GM21423 (cell line): ENCODE data around the gene ILDR1.

Experiments
- ATAC-seq: cut with Tn5 transposase; IDR thresholded peaks from one replicate; pipeline ENCODE4 v1.9.1; 2021; ENCODE audit warnings: mild to moderate bottlenecking, moderate library complexity; ENCODE audit not compliant: unreplicated experiment

Gene ILDR1

GRCh38 chr3:122021037-122021436, 1.0 kb downstream of the ILDR1 start:
- no peak for ATAC-seq

DNA sequence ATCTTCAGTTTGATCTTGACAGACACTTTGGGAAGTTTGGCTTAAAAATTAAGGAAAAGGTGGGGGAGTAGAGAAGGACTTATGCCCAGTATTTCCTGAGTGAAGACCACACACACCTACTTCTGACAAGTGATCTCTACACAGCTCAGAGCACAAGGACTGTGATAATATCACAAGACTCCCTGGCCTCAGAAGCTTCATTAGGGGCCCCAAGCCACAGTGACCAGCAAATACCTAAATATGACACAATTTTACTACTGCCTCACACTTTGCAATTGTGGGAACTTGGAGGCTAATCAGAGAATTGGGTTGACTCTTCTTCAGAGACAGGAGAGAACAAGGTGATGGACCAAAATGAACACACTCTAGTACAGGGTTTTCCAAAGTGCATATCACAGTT, 2.6 kb downstream of the ILDR1 start:
- ATAC-seq, result no peak

- peak; percentile 72 for ATAC-seq
Measured at GRCh38 chr3:122014741-122015140, 7.3 kb downstream of the ILDR1 start.

- no peak for ATAC-seq
Measured at GRCh38 chr3:122013448-122013925, 8.6 kb downstream of the ILDR1 start.

DNA sequence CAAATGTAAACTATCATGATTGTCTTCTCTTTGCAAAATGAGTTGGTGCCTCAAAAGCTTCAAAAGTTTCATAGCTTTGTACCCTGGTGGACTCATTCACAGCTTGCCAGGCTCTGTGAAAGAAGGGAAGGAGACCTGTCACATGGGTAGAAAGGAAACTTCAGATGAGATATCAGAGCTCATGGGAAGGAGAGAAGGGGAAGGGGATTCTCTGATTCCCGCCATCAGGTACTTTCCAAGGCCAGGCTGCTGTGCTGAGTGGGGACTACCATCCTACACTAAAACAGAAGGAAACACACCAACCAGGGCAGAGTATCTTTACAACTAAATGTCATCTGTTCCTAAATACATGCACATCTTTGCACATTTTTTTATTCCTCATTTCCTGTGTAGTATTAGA, 9.2 kb downstream of the ILDR1 start:
- peak; percentile 30 for ATAC-seq

DNA sequence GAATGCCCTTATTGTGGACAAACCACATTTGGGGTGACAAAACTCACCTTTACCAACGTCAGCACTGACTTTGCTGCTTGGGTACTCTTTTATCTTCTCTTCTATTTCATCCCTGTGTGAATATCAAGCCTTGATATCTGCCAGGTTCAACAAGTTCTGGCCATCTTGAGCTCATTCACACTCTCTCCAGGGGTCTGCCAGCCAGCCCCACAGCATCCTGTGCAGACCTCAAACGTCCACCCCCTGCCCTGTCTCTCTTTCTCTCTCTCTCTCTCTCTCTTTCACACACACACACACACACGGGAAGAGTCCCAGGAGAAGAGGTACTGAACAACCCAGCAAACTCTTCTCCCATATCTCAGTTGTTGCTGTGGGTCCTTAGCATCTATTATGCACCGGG, 10.7 kb downstream of the ILDR1 start:
- no peak for ATAC-seq

GRCh38 chr3:122010506-122010905, 11.5 kb downstream of the ILDR1 start:
- ATAC-seq, result no peak

DNA sequence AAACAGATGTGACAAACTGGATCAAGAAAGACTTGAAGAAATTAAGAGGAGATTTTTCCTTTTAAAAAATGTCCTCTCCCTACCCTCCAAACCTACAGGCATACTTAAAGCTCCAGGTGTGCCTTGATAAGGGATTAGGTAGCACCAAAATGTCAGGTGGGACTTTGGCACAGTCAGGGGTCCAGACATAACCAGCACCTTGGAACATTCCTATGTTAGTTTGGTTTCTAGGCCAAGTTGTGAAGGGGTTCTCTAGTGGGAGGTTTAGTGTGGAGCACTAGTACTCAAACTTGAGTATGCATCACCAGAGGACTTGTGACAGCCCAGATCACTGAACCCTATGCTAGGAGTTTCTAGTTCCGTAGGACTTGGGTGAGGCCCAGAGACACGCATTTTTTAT, 13.9 kb downstream of the ILDR1 start:
- ATAC-seq, result no peak

- ATAC-seq, result no peak
Measured at GRCh38 chr3:122006267-122006666, 15.8 kb downstream of the ILDR1 start.

DNA sequence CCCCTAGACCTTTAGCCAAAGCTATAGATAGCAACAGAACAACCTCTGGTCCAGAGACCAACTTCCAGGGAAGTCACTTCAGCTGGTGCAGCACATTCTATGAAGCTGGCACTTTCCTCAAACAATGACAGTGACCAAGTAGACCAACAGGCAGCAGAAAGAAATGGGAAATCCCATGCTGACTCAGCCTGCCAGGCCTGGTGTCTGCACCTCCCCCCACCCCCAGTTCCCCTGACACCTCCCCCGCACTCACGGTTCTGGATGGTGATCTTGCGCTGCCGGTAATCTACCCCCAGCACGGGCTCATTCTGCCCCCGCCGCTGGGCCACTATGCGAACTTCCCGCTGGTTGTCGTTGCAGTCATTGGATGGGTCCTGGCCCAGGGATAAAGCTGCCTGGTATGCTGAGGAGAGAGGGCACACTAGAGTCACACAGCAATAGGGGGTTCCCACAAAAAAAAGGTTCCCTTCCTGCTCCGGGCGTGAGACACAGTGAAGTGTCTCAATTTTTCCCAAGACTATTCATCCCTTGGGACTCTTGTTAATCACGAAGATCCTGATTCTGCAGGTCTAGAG, 17.0 kb downstream of the ILDR1 start:
- ATAC-seq, result peak; percentile 37

DNA sequence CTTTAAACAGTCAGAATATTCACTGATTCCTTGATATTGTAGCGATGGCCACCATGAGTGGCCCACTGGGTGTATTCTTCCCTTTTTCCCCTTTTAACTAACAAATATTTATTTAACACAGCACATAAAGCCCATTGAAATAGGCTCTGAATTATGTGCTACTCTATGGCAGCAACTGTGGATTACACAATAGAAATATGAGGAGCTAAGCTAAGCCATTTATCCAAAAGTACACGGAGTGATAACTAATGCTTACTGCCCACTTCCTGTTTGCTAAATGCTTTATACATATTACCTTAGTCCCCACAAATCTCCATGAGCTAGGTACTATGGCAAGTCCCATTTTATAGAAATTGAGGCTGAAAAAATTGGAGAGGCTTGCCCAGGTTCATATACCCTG, 17.9 kb downstream of the ILDR1 start:
- ATAC-seq, result no peak

DNA sequence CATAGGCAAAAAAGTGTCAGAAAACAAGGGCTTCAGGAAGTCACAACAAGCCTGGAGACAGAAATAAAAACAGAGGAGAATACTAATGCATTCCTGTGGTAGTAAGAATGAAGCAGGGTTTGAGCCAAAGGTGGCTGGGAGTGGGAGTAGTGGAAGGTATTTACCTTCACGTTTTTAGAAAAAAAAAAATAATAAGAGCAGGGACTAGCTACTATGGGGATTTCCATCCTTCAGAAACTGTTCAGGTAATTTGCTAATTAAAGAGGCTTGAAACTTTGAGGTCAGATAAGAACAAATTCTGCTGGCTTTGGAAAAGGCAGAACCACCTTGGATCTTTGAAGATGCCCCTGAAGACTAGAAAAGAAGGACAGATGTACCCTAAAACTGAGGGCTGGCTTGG, 18.4 kb downstream of the ILDR1 start:
- no peak for ATAC-seq

GRCh38 chr3:122003112-122003511, 18.9 kb downstream of the ILDR1 start:
- ATAC-seq, result no peak

- no peak for ATAC-seq
Measured at GRCh38 chr3:122002611-122003010, 19.4 kb downstream of the ILDR1 start.

DNA sequence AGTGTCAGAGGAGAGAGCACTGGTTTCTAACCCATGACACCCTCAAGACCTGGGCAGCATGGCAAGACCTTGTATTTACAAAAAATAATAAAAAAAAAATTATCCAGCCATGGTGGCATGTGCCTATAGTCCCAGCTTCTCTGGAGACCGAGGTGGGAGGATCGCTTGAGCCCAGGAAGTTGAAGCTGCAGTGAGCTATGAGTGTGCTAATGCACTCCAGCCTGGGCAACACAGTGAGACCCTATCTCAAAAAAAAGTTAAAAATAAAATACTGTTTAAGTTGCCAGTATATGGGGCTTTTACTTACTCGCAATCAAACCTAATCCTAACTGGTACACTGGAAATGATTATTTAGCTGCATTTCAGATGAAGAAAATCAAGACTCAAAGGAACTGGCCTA, 20.2 kb downstream of the ILDR1 start:
- ATAC-seq, result no peak

- ATAC-seq, result no peak
Measured at GRCh38 chr3:122000936-122001605, 21.0 kb downstream of the ILDR1 start.

DNA sequence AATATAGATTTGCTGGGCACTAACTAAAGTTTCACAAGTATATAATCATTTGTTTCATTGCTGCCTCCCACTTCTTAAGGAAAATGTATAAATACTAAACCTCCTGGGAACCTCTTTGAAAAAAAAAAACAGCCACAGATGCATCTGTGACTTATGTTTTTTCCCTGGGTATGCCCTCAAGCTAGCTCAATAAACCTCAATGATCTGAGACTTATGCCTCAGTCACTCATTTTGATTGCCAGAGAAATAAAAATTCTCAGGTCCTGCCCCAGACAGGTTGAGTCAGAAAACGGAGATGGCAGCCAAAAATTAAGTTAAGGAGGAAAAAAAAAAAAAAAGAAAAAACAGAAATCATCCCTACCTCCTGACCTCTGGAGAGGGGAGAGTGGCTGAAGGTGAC, 22.1 kb downstream of the ILDR1 start:
- ATAC-seq, result no peak

- no peak for ATAC-seq
Measured at GRCh38 chr3:121998611-121999473, 23.2 kb downstream of the ILDR1 start.

DNA sequence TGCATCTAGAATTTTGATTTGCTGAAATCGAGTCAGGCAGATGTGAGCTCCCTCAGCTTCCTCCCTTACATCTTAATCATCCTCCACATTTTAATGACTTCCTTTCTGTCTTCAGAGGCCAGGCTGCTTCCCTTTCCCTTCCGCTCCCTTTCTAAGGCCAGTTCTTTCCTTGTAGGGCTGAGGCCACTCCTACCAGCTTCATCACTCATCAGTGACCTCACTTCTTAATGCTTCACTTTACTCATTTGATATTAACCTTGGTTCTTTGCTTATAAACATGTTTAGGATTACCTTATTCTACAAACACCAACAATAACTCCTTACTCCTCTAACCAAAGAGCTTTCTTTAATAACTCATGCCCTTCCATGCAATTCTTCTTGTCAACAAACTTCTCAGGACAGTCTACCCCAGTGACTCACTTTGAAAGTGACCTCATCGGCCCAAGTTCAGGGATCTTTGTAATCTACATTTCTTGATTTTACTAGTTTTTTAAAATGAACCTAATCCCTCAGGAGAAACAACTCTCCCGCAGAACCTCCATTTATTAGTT, 23.9 kb downstream of the ILDR1 start:
- no peak for ATAC-seq

- ATAC-seq, result no peak
Measured at GRCh38 chr3:121997372-121997771, 24.7 kb downstream of the ILDR1 start.

DNA sequence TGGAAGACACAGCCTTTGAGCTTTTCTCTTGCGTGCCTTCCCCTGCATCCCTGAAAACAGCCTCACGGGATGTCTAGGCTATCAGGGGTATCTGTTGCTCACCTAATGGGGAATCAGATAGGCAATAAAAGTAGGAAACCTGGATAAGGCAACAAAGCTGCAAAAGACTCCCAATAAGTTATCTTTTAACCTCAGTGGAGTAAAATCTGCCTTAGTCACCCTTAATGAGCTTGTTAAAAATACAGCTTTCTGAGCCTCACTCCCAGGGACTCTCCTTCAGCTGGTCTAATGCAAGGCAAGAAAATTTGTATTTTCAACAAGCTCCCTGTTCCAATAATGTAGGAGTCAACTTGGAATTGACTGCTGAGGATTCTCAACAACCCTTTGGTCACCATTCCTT, 25.6 kb downstream of the ILDR1 start:
- no peak for ATAC-seq
